Keratinocyte (primary cell): ENCODE results near the gene ROR1.

Experiments used
- EZH2 ChIP-seq: IDR thresholded peaks from one replicate; pipeline ENCODE4 v1.6.1; 2012; ENCODE audit warnings: inconsistent platforms, mild to moderate bottlenecking, low read length, moderate library complexity
- TF ChIP-seq, protein P1 (sequence below), 3 experiments: IDR thresholded peaks in 1 of 3; conservative IDR thresholded peaks in 1 of 3; optimal IDR thresholded peaks in 1 of 3; 2 replicates in 2 of 3; 3 replicates in 1 of 3; pipeline versions ENCODE3 to v1.5.1; 2011; ENCODE audit warnings: low read length in 3 of 3, mild to moderate bottlenecking in 3 of 3, moderate library complexity in 2 of 3, control low read depth in 1 of 3, inconsistent platforms in 1 of 3; ENCODE audit not compliant: insufficient read depth in 2 of 3; ENCODE audit errors: extremely low read depth in 1 of 3

DNA sequence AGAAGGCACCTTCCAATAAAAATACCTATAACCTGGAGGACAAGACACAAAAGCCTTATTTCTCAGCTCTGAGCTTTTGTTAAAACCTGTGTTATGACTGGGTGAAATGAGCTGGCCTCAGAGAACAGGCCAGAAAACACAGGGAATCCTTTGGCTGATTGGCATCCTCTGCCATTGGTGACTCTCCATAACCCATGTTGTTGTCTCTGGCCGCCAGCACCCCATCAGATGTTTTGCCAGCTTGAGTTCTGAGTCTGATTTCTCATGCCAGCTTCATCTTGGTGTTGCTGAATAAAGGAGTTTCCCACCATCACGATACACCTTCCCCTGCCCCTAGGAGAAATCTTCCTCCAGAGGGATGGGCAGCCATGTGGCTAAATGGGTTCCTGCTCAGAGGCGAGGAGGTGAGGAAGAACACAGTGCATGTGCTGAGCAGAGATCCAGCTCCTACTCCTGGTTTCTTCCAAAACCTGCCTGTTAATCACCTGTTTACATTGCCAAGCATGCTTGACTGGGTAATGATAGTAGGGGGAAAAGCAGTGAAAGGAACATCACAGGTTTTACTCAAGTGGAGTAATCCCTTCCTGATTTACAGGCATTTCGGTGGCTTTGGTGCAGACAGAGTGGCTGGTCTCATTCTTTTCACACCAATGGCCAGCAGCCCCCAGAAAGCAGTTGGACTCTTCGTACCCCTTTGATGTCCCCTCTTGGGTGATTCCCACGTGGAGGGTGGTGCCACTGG lies 109.8 kb downstream of the ROR1 start:
- TF ChIP-seq, protein P1, sequence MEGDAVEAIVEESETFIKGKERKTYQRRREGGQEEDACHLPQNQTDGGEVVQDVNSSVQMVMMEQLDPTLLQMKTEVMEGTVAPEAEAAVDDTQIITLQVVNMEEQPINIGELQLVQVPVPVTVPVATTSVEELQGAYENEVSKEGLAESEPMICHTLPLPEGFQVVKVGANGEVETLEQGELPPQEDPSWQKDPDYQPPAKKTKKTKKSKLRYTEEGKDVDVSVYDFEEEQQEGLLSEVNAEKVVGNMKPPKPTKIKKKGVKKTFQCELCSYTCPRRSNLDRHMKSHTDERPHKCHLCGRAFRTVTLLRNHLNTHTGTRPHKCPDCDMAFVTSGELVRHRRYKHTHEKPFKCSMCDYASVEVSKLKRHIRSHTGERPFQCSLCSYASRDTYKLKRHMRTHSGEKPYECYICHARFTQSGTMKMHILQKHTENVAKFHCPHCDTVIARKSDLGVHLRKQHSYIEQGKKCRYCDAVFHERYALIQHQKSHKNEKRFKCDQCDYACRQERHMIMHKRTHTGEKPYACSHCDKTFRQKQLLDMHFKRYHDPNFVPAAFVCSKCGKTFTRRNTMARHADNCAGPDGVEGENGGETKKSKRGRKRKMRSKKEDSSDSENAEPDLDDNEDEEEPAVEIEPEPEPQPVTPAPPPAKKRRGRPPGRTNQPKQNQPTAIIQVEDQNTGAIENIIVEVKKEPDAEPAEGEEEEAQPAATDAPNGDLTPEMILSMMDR (optimal IDR thresholded peaks at IDR 0.05 in 1 of 3, IDR thresholded peaks at IDR 0.05 in 1 of 3, conservative IDR thresholded peaks at IDR 0.05 in 1 of 3; ENCODE audit: extremely low read depth in 1 of 3, insufficient read depth in 2 of 3, low read length in 3 of 3): no peak
- no peak for TF ChIP-seq EZH2
